ENCODE data around the gene SUPT5H.

The SUPT5H gene

DNA sequence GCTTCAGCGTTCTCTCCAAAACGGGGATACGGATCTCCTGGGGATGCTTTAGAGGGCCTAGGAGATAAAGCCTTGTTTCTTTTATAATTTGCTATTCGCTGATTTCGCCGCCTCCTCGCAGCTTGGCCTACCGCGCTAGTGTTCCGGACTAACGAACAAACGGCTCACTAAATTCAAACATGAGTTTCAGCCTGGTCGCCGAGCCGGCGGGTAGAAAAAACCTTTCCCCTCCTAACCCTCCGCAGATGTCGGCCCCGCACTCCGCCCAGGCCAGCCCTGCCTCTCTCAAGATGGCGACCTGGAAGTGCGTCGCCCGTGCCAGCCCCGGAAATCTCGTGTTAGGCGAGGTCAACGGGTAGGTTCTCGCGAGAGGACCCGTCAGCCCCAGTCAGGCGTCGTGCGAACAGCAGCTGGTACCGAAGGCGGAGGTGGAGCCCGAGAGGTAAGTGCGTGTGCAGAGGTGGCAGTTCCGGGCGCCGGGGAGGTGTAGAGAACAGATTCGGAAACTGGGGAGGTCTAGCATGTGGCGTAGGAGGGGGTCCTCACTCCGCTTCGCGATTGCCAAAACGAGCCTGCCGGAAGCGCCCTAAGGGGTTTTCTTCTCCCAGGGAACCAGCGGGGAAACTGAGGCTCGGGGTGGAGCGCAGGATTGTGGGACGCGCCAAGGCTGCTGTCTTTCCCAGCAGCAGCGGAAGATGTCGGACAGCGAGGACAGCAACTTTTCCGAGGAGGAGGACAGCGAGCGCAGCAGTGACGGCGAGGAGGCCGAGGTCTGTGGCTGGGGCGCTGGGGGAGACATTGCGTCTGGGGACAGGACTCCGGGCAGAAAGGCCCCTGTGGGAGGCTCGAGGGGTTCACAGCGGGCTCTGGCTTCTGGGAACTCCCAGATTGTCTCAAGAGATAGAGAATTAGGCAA, at the start of gene SUPT5H:
SUPT5H (plus strand) TSS at position 387 of the 916 bp plus-strand sequence; CDS start at position 696, 309 bp downstream.
- peak; percentile 98 for DNase-seq

DNA sequence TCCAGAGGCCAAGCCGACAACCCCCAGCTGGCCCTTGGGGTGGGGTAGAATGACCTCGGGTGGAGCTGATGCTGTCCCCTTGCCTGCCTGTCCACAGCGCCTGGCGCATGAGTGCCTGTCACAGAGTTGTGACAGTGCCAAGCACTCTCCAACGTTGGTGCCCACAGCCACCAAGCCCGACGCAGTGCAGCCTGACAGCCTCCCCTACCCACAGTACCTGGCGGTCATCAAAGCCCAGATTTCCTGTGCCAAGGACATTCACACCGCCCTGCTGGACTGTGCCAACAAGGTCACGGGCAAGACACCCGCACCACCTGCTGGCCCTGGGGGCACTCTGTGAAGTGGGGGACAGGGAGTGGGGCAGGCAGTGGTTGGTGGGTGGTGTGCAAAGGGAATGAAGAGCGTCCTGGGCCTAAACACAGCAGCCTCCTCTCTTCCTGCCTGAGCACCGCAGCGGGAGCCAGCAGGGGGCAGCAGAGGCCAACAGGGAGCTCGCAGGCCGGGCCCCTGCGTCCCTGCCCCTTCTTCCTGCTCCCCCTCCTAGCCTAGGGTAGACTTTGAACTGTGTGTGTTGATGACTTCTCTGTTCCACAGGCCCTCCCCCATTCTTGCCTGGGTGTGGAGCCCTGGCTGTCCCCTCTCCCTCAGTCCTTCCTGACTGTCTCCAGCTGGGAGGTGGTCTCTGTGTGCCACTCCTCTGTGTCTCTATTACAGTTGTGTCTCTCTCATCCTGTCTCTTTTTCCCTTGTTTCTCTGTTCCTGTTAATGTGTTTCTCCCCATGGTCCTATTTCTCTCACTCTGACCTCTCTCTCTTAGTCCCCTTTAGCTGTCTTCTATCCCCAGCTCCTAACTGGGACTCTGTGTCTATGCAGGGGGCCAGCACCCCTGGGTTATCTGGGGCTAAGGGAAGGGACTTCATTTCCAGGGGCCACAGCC, 47.8 kb upstream of the SUPT5H start:
- DNase-seq: peak; percentile 93

DNA sequence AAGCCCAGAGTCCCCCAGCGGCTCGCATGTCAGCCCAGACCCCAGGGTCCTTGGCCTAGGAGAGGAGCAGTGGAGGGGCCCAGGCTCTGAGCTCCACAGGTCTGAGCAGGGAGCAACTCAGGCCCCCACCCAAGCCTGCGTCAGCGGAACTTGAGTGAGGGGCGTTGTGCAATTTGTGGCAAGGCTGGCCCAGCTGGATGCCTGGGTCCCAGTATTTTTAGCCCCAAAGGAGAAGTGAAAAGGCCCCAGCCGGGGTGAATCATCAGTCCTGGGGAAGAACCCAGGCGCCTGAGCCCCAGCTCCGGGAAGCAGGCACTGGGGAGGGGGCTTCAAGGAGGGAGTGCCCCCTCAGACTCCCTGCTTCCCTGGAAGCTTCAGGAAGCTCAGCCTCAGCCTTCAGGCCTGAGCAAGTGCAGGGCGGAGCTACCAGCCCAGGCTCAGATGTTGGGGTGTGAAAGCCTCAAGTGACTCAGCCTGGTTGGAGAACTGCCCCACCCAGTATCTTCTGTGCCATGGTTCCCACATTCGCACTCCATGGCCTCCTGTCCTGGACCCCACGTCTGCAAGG, 47.0 kb upstream of the SUPT5H start:
- DNase-seq: no peak

DNA sequence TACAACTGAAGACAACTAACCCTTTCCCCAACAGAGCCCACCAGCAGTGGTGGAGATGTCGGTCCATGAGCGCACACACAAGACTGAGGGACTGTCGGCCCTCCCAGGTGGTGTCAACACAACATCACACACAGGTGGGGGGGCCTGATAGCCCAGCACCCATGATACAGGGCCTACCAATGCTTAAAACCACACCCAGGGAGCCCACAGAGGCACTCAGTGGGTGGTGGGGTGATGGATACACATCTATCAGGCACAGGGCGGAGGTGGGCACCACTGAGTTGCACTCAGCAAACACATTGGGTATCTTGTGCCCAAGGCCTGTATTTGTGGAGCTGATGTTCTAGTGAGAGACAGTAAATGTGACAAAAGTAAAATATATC, 45.7 kb upstream of the SUPT5H start:
- no peak for DNase-seq

DNA sequence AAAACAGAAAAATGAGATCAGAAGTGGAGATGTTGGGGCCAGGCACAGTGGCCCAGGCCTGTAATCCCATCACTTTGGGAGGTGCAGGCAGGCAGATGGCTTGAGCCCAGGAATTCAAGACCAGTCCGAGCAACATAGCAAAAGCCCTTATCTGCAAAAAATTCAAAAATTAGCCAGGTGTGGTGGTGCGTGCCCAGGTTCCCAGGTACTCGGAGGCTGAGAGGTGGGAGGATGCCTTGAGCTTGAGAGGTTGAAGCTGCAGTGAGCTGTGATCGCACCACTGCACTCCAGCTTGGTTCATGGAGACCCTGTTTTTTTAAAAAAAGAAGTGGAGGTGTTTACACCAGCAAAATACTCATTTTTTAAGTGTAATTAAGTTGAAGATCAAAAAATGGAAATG, 45.3 kb upstream of the SUPT5H start:
- no peak for DNase-seq

DNA sequence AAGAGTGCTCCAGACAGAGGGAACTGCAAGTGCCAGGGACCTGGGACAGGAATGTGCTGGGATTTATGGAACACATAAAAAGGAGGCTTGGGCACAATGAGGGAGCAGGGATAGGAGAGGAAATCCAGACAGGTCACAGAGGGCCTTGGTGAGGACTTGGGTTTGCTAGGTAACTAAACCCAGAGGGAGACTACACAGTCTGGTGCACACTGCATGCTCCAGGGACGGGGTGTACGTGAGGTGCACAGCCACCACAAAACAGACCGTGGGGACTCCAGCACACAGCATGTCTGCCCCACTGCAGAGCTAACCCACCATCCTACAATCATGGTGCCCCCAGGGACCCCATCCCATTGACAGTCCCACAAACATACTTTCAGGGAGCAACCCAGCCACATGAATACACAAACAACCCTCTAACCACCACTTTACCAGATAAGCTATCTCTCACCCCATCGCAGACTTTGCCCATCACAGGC, 44.3 kb upstream of the SUPT5H start:
- no peak for DNase-seq

DNA sequence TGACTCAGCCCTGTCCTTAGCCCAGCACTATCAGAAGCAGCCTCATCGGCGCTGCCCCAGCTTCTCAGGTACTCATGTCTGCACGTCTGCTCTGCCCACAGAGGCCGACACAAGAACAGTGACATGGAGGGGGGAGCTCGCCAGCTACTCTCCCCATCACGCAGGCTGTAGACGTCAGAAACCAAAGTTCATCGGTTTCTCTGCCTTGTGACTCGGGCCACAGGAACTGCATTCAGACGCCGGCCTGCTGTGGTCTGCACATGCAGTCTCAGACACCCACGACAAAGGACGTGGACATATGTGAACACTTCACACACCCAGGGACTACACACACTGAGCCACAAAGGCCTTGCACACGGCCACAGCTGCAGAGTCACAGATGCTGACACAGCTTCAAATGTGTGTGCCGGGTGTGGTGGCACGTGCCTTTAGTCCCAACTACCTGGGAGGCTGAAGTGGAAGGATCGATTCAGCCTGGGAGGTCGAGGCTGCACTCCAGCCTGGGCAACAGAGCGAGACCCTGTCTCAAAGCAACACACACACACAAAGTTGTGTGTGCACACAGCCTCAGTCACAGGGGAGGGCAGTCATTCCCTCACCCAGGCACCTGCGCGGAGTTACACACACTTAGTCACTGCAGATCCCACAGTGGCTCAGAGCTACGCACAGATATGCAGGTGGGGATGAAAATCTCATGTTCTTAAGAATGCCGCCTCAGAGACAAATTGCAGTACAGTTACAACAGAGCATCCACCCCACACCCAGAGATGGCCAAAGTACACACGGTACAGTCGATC, 43.6 kb upstream of the SUPT5H start:
- DNase-seq: peak; percentile 84

DNA sequence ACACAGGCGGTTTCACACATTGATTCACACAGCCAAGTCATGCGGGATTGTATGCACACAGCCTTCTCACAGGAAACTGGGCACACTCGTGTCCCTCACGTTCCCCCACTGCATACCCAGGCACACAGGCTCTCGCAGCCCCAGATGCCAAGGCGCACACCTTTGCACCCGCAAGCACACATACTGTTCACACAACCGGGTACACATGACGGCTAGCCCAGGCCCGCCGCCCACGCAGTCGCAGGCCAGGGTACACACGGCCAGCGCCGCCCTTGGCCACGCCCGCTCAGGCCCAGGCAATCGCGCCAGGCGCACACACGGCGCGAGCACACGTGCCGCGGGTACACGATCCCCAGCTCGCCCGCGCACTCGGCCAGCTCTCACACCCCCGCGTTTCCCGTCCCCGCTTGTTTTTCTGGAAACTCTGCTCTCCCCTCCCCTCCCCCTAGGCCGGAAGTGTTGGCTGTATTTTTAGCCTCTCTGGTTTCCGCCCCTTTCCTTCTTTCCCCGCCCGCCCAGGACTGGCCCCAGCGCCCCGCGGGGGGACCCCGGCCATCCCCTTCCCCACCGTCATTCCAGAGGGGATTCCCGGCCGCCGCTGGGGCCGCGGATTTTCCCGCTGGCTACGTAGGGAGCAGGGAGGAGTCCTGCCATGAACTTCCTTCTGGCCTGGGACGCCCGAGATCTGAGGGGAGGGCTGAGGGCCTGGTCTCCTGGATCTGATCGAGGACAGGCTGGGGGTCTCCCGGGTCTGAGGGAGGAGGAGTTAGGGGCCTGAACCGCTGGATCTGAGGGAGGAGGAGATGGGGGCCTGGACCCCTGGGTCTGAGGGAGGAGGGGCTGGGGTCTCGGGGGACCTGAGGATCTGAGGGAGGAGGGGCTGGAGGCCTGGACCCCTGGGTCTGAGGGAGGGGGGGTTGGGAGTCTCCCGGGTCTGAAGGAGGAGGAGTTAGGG, 42.8 kb upstream of the SUPT5H start:
- DNase-seq: peak; percentile 92

DNA sequence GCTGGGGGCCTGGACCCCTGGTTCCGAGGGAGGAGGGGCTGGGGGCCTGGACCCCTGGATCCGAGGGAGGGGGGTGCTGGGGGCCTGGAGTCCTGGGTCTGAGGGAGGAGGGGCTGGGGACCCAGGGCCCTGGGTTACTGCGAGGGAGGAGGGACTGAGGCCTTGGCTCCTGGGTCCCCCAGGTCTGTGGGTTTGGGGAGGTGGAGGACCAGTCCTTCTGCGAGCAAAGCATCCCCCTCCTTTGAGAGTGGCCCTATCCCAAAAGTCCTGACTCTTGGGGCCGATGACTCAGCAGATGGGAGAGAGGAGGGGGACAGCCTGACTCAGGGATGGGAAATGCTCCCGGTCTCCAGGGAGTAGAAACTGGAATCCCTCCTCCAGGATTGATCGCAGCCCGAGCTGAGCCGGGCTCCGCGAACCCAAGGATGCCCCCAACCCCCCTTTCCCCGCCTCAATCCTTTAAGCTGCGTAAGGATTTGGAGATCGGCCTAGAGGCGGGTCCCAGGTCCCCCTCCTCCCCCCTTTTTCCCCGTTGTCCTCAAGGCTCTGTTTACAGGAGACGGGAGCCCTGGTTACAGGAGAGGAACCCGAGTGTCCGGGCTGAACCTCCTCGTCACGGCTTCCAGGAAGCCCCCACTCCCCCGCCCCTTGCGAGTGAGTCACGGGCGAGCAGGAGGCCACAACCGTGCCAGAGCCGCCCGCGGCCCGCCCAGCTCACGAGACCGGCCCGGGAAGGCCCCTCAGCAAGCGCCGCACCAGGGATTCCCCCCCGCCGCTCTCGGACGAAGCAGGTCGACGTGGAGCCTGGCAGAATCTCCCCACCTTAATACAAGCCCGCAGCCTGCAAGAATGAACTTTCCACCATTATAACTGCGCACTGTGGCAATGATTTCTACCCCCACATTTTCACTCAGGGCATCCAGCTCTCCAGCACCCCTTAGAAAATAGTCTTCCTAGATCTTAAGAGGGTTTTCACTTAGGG, 41.8 kb upstream of the SUPT5H start:
- DNase-seq: peak; percentile 96

DNA sequence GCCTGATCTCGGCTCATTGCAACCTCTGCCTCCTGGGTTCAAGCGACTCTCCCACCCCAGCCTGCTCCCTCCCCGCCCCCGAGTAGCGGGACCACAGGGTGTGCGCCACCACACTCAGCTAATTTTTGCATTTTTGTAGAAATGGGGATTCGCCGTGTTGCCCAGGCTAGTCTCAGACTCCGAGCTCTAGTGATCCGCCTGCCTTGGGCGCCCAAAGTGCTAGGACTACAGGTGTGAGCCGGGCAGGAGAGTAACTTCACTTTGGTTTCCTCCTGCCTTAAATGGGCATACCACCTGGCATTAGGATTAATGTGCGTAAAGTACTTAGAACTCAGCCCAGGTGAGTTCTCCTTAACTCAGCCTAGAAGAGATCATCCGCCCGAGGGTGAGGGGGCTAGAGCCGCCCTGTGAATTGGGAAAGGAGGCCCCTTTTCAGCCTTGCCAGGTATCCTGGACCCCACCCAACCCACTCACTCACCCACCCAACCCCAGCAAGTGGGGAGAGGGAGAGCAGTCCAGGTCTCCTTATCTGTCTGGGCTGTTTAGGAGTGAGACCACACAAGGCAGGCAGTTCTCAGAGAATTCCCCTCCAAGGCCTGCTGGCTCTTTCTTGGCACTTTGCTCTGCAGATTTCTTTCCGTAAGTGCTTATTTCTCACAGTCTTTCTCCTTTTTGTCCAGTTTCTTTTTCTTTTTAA, 40.0 kb upstream of the SUPT5H start:
- DNase-seq: no peak

DNA sequence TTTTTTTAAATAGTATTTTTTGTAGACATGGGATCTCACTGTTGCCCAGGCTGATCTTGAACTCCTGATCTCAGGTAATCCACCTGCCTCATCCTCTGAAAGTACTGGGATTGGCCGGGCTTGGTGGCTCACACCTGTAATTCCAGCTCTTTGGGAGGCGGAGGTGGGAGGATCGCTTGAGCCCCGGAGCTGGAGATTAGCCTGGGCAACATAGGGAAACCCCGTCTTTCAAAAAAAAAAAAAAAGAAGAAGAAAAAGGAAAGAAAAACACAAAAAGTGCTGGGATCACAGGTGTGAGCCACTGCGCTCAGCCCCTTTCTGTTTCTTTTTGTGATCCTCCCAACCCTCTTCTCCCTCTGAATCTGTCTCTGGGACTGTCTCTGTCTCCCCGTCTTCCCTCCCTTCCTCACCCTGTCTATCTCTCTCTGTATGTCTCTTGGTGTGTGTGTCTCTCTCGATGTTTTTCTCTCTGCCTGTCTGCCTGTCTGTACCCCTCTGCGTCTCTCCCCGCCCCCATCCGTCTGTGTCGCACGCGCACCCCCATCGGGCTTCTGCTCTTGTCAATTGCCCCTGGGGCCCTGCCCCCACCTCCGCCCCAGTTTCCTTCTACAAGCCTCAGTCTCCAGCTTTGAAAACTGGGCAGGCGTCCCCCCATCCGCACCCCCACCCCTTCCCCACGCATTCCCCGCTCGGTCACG, 39.3 kb upstream of the SUPT5H start:
- DNase-seq: no peak

DNA sequence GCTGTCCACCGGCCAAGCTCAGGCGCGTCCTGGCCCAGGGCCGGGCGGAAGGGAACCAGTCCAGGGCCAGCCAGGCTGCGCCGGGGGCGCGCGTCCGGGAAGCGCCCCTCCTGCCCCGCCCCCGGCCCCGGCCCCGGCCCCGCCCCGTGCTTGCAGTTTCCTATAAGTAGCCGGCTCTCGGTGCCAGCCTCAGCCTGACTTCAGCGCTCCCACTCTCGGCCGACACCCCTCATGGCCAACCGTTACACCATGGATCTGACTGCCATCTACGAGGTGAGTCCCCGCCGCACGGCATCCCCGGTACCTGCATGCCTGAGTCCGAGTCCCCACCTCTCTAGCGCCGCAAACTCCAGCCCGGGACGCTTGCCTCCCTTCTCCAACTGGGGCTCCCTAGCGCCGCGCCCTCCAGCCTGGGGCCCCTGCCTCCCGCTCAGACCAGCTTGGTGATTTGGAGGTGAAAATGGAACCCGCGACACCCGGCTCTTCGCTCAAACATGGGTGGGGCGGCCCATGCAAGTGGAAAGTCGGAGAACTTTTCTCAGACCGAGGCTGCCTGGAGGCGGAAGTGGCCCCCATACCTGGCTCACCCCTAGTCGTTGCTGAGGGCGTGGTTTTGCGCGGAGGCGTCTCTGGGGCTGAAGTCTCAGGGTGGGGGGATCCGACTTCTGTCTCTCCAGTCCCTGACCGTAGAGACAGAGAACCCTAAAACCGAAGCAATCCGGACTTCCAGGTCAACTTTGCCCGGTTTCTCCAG, 38.5 kb upstream of the SUPT5H start, which contains the start of gene ZFP36:
ZFP36 (plus strand) TSS at position 192 of the 754 bp plus-strand sequence; CDS start at position 250, 58 bp downstream.
- DNase-seq: peak; percentile 93

DNA sequence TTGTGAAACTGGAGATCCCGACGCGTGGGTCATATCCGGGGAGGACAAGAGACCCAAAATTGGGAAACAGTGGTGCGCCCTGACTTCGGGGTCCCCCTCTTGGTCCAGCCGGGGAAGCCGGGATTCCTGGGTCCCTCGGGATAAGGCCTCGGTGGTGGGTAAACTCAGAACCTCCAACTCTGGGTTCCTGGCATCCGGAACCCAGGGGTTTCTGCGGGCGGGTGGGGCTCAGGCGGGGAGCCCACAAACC, 38.0 kb upstream of the SUPT5H start:
- DNase-seq: no peak

DNA sequence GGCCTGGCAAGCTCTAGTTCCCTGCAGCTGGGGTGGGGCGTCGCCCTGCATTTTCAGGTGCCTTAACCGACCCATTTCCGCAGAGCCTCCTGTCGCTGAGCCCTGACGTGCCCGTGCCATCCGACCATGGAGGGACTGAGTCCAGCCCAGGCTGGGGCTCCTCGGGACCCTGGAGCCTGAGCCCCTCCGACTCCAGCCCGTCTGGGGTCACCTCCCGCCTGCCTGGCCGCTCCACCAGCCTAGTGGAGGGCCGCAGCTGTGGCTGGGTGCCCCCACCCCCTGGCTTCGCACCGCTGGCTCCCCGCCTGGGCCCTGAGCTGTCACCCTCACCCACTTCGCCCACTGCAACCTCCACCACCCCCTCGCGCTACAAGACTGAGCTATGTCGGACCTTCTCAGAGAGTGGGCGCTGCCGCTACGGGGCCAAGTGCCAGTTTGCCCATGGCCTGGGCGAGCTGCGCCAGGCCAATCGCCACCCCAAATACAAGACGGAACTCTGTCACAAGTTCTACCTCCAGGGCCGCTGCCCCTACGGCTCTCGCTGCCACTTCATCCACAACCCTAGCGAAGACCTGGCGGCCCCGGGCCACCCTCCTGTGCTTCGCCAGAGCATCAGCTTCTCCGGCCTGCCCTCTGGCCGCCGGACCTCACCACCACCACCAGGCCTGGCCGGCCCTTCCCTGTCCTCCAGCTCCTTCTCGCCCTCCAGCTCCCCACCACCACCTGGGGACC, 37.6 kb upstream of the SUPT5H start:
- peak; percentile 68 for DNase-seq

DNA sequence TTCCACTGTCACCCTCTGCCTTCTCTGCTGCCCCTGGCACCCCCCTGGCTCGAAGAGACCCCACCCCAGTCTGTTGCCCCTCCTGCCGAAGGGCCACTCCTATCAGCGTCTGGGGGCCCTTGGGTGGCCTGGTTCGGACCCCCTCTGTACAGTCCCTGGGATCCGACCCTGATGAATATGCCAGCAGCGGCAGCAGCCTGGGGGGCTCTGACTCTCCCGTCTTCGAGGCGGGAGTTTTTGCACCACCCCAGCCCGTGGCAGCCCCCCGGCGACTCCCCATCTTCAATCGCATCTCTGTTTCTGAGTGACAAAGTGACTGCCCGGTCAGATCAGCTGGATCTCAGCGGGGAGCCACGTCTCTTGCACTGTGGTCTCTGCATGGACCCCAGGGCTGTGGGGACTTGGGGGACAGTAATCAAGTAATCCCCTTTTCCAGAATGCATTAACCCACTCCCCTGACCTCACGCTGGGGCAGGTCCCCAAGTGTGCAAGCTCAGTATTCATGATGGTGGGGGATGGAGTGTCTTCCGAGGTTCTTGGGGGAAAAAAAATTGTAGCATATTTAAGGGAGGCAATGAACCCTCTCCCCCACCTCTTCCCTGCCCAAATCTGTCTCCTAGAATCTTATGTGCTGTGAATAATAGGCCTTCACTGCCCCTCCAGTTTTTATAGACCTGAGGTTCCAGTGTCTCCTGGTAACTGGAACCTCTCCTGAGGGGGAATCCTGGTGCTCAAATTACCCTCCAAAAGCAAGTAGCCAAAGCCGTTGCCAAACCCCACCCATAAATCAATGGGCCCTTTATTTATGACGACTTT, 36.8 kb upstream of the SUPT5H start:
- DNase-seq: no peak
